ENCODE data around the gene GPLD1. TPM values are rescaled to one million over a fixed set of nuclear protein-coding genes. Genes with fewer than 3 reads are reported as not detected.

The GPLD1 gene
- total and polyA plus RNA-seq, 9 of the 15 experiments (the other 6 are each of a cell fraction or from before 2014, with no cell fraction given), result 0.11 to 1.3 (median 0.82) TPM

DNA sequence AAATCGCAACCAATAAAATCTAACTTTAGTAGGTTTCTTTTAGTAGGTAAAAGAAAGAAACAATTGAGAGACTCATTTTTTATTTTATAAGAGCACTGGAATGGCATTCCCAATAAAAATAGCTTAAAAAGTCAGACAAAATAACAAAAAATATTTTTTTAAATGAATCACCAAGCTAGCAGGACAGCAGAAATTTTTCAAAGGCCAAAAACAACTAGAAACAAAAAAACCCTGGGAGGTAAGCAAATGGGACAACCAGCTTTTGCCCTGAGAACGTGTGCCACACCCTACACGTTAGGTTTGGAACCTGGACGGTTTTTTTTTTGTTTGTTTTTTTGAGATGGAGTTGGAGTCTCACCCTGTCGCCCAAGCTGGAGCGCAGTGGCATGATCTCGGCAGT, 19.6 kb downstream of the GPLD1 start:
- Histone ChIP-seq H3K9me1 (ENCODE audit: control insufficient read depth, insufficient read depth, low read length) (no peaks in the 10 kb centered on the region), H3K4me3 (no peak overlapping the region), H3K9me3 (replicated peaks; ENCODE audit: control insufficient read depth, insufficient read depth, low read depth, low read length) (no peaks in the 10 kb centered on the region), H3K27ac (ENCODE audit: extremely low read depth, low read depth, low read length) (no peak overlapping the region), H3K27me3 (ENCODE audit: control insufficient read depth in 2 of 2, insufficient read depth in 2 of 2, low read length in 2 of 2) (peaks cover 3 to 7% of the 10 kb centered on the region in 2 experiments; a peak in 3 of 5 replicates), H3K36me3 (ENCODE audit: control insufficient read depth, insufficient read depth, low read length) (no peaks in the 10 kb centered on the region), H4K20me1 (replicated peaks; ENCODE audit: control insufficient read depth, insufficient read depth, low read length) (no peaks in the 10 kb centered on the region), H3K4me2 (ENCODE audit: insufficient read depth, low read length) (no peak overlapping the region), H2AFZ (ENCODE audit: low read depth, low read length) (no peak overlapping the region), H3K4me1 (replicated peaks in 1 of 2; ENCODE audit: control insufficient read depth in 2 of 2, insufficient read depth in 2 of 2, low read length in 2 of 2) (no peaks in the 10 kb centered on the region), H3K9ac (ENCODE audit: insufficient read depth in 1 of 2, low read depth in 2 of 2, low read length in 2 of 2) (no peak overlapping the region), H3K79me2 (ENCODE audit: control insufficient read depth, insufficient read depth, low read length) (no peaks in the 10 kb centered on the region)
- BruUV-seq (replicated peaks), result no TSS peak
- CTCF ChIA-PET (ENCODE audit: low intra/inter-chr PET ratio), result no interaction called here
- in situ Hi-C loops (cut with MboI), result no loop called here
- ATAC-seq, result no peak
- WGBS (ENCODE audit: insufficient coverage, low coverage, missing lambda C conversion rate), result 31% methylated on average over 7 of the region's 7 CpGs
- intact Hi-C loops (cut with micrococcal nuclease), result no loop called here
- POLR2A ChIA-PET, result no interaction called here
- no peak for FAIRE-seq
- DNase-seq (ENCODE audit: extremely low read depth in 1 of 4, low spot score in 3 of 4), result no peak
- no peak for TF ChIP-seq FOXK2 (conservative IDR thresholded peaks at IDR 0.05 in 1 of 2, IDR thresholded peaks at IDR 0.05 in 1 of 2; ENCODE audit: low read depth in 2 of 2)
- no peak for TF ChIP-seq MTF1 (CRISPR knock-in tag; IDR thresholded peaks at IDR 0.05; ENCODE audit: borderline replicate concordance)
- TF ChIP-seq CCNT2 (IDR thresholded peaks at IDR 0.05; ENCODE audit: borderline replicate concordance, extremely low read depth, insufficient read length, low read depth, low read length), result no peak
- no peak for TF ChIP-seq TGIF2 (CRISPR knock-in tag; IDR thresholded peaks at IDR 0.05)
- TF ChIP-seq ZBTB40 (IDR thresholded peaks at IDR 0.05), result no peak
- no peak for TF ChIP-seq ZBTB40 (CRISPR knock-in tag; IDR thresholded peaks at IDR 0.05)
- TF ChIP-seq KDM5B (IDR thresholded peaks at IDR 0.05; ENCODE audit: insufficient replicate concordance, low read depth, low read length), result no peak
- TF ChIP-seq RNF2 (IDR thresholded peaks at IDR 0.05), result no peak
- TF ChIP-seq PURB (CRISPR knock-in tag; IDR thresholded peaks at IDR 0.05; ENCODE audit: low read depth), result no peak
- TF ChIP-seq AFF4 (CRISPR knock-in tag; IDR thresholded peaks at IDR 0.05), result no peak
